Panc1 (cell line): ENCODE results near the gene TSPAN4. TPM values are rescaled to one million over a fixed set of nuclear protein-coding genes. Genes with fewer than 3 reads are reported as not detected.

ENCODE experiments used
- ATAC-seq: fragments of 200-7000 bp; cut with Tn5 transposase; 2 replicates; pipeline ENCODE4 v1.9.1; 2020; ENCODE audit warnings: mild to moderate bottlenecking, moderate library complexity
- BruUV-seq: library from RNA; stranded (reverse); fragments of 400-500 nt; replicated peaks from 2 replicates; lab custom pipeline; 2021; lab: Mats Ljungman, UMichigan
- CTCF ChIA-PET: fragments of 300-600 bp; sonication (Branson Sonifier 250); formaldehyde crosslinking; loops from one replicate; lab custom pipeline; 2022; ENCODE audit warnings: antibody characterized with exemption; lab: Charles Lee
- POLR2A ChIA-PET: fragments of 300-600 bp; sonication (Branson Sonifier 250); formaldehyde crosslinking; loops from one replicate; lab custom pipeline; 2022; ENCODE audit warnings: antibody characterized with exemption; lab: Charles Lee
- DNase-seq: peaks from one replicate; pipeline ENCODE4 v3.0.0-alpha.2; 2010; ENCODE audit warnings: low read depth, low spot score
- H3K27ac ChIP-seq: 2 replicates; pipeline ENCODE4 v1.5.1; 2011; ENCODE audit warnings: mild to moderate bottlenecking, low read length, inconsistent platforms
- H3K27me3 ChIP-seq: fragments of 200-500 bp; sonication (Bioruptor generic); 2 replicates; pipeline ENCODE4 v1.6.0; 2014; ENCODE audit warnings: low read length, inconsistent platforms; ENCODE audit not compliant: control insufficient read depth, insufficient read depth
- H3K36me3 ChIP-seq: fragments of 200-500 bp; sonication (Bioruptor generic); 2 replicates; pipeline ENCODE4 v1.5.1; 2014; ENCODE audit warnings: inconsistent platforms, mild to moderate bottlenecking, low read length, moderate library complexity; ENCODE audit not compliant: control insufficient read depth, insufficient read depth
- H3K4me1 ChIP-seq: 2 replicates; pipeline ENCODE4 v1.5.1; 2011; ENCODE audit warnings: inconsistent platforms, mild to moderate bottlenecking, low read length, moderate library complexity; ENCODE audit not compliant: control insufficient read depth, insufficient read depth
- H3K4me3 ChIP-seq, 2 experiments: 2 replicates each; pipeline ENCODE4 v1.5.1; 2011 to 2012; ENCODE audit warnings: low read depth in 2 of 2, low read length in 2 of 2, mild to moderate bottlenecking in 2 of 2, inconsistent platforms in 1 of 2, moderate library complexity in 1 of 2
- H3K9me3 ChIP-seq: fragments of 200-500 bp; sonication (Bioruptor generic); 2 replicates; pipeline ENCODE4 v1.5.1; 2014; ENCODE audit warnings: low read depth, mild to moderate bottlenecking, inconsistent platforms, low read length, moderate library complexity; ENCODE audit not compliant: control insufficient read depth, insufficient read depth
- POLR2AphosphoS5 ChIP-seq: IDR thresholded peaks from 2 replicates; pipeline ENCODE4 v1.6.1; 2012; ENCODE audit warnings: mild to moderate bottlenecking, low read depth, low read length, moderate library complexity
- SIN3A ChIP-seq: IDR thresholded peaks from 2 replicates; pipeline ENCODE4 v1.6.1; 2012; ENCODE audit warnings: low read depth, mild to moderate bottlenecking, low read length, moderate library complexity, borderline replicate concordance; ENCODE audit not compliant: insufficient read depth
- TCF7L2 ChIP-seq: IDR thresholded peaks from 2 replicates; pipeline ENCODE4 v1.6.1; 2011; ENCODE audit warnings: mild to moderate bottlenecking, low read depth, low read length, inconsistent platforms
- in situ Hi-C: cut with HindIII; loops from 2 replicates; pipeline ENCODE4 v1.10.0; 2016; ENCODE audit warnings: low sequenced_read_pairs, low pct_unique_long_range_greater_than_20kb
- intact Hi-C: fragments of 100-400 bp; cut with micrococcal nuclease; formaldehyde crosslinking; loops from one replicate; pipeline ENCODE4 v1.10.0; 2022; ENCODE audit not compliant: unreplicated experiment
- total RNA-seq: library from RNA; stranded (reverse); gene quantifications from one replicate; pipeline ENCODE4 v1.2.1, GENCODE V29; 2021; ENCODE audit not compliant: unreplicated experiment
- TF ChIP-seq, protein P1 (sequence below), 2 experiments: IDR thresholded peaks; 2 replicates each; pipeline ENCODE4 v1.6.1; 2011 to 2012; ENCODE audit warnings: low read depth in 2 of 2, control low read depth in 1 of 2, low read length in 1 of 2, mild to moderate bottlenecking in 1 of 2, moderate library complexity in 1 of 2; ENCODE audit not compliant: insufficient read depth in 1 of 2
- TF ChIP-seq, protein P2 (sequence below): fragments of 450-650 bp; IDR thresholded peaks from 2 replicates; pipeline ENCODE4 v1.5.1; 2017; ENCODE audit warnings: mild to moderate bottlenecking

TSPAN4 gene
- total RNA-seq, 1 experiment from 2014 or later: 187 TPM

- no peak overlapping the region for H3K4me3 ChIP-seq
- no peak overlapping the region for H3K27ac ChIP-seq
- no peak for TF ChIP-seq POLR2AphosphoS5
- TF ChIP-seq, protein P1, sequence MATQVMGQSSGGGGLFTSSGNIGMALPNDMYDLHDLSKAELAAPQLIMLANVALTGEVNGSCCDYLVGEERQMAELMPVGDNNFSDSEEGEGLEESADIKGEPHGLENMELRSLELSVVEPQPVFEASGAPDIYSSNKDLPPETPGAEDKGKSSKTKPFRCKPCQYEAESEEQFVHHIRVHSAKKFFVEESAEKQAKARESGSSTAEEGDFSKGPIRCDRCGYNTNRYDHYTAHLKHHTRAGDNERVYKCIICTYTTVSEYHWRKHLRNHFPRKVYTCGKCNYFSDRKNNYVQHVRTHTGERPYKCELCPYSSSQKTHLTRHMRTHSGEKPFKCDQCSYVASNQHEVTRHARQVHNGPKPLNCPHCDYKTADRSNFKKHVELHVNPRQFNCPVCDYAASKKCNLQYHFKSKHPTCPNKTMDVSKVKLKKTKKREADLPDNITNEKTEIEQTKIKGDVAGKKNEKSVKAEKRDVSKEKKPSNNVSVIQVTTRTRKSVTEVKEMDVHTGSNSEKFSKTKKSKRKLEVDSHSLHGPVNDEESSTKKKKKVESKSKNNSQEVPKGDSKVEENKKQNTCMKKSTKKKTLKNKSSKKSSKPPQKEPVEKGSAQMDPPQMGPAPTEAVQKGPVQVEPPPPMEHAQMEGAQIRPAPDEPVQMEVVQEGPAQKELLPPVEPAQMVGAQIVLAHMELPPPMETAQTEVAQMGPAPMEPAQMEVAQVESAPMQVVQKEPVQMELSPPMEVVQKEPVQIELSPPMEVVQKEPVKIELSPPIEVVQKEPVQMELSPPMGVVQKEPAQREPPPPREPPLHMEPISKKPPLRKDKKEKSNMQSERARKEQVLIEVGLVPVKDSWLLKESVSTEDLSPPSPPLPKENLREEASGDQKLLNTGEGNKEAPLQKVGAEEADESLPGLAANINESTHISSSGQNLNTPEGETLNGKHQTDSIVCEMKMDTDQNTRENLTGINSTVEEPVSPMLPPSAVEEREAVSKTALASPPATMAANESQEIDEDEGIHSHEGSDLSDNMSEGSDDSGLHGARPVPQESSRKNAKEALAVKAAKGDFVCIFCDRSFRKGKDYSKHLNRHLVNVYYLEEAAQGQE (IDR thresholded peaks at IDR 0.05; ENCODE audit: insufficient read depth in 1 of 2, low read depth in 2 of 2, low read length in 1 of 2): no peak
- TF ChIP-seq, protein P2, sequence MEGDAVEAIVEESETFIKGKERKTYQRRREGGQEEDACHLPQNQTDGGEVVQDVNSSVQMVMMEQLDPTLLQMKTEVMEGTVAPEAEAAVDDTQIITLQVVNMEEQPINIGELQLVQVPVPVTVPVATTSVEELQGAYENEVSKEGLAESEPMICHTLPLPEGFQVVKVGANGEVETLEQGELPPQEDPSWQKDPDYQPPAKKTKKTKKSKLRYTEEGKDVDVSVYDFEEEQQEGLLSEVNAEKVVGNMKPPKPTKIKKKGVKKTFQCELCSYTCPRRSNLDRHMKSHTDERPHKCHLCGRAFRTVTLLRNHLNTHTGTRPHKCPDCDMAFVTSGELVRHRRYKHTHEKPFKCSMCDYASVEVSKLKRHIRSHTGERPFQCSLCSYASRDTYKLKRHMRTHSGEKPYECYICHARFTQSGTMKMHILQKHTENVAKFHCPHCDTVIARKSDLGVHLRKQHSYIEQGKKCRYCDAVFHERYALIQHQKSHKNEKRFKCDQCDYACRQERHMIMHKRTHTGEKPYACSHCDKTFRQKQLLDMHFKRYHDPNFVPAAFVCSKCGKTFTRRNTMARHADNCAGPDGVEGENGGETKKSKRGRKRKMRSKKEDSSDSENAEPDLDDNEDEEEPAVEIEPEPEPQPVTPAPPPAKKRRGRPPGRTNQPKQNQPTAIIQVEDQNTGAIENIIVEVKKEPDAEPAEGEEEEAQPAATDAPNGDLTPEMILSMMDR: no peak
- no peak for TF ChIP-seq TCF7L2
- TF ChIP-seq SIN3A: no peak
- H3K27me3 ChIP-seq: no peaks in the 10 kb centered on the region
- POLR2A ChIA-PET: no interaction called here
- no TSS peak for BruUV-seq
- no peaks in the 10 kb centered on the region for H3K9me3 ChIP-seq
- in situ Hi-C loops (no loop called here), intact Hi-C loops (no loop called here)
- CTCF ChIA-PET: no interaction called here
- ATAC-seq (no peak), DNase-seq (no peak)
- no peaks in the 10 kb centered on the region for H3K36me3 ChIP-seq
- no peaks in the 10 kb centered on the region for H3K4me1 ChIP-seq
Measured at GRCh38 chr11:882596-882995, 39.9 kb downstream of the TSPAN4 start.

GRCh38 chr11:883527-883926 lies 40.9 kb downstream of the TSPAN4 start:
- no peaks in the 10 kb centered on the region for H3K36me3 ChIP-seq
- ATAC-seq (peak; percentile 16; the same call in 1 of the 2 replicates), DNase-seq (no peak)
- no peaks in the 10 kb centered on the region for H3K9me3 ChIP-seq
- BruUV-seq: no TSS peak
- intact Hi-C loops: no loop called here
- CTCF ChIA-PET: no interaction called here
- in situ Hi-C loops: no loop called here
- H3K27ac ChIP-seq: no peak overlapping the region
- TF ChIP-seq, protein P2: no peak
- TF ChIP-seq POLR2AphosphoS5: no peak
- TF ChIP-seq, protein P1 (IDR thresholded peaks at IDR 0.05; ENCODE audit: insufficient read depth in 1 of 2, low read depth in 2 of 2, low read length in 1 of 2): no peak
- TF ChIP-seq SIN3A: no peak
- no peak for TF ChIP-seq TCF7L2
- H3K27me3 ChIP-seq: no peaks in the 10 kb centered on the region
- no peak overlapping the region for H3K4me3 ChIP-seq
- H3K4me1 ChIP-seq: no peaks in the 10 kb centered on the region; the same call in 1 of the 2 replicates
- POLR2A ChIA-PET: no interaction called here
